ENCODE data around the gene CTU2. TPM values are rescaled to one million over a fixed set of nuclear protein-coding genes. Genes with fewer than 3 reads are reported as not detected.
A peak's percentile ranks its signal among the peaks of the same experiment; 100 is the strongest.

The CTU2 gene
- total and polyA plus RNA-seq, 9 of the 15 experiments (the other 6 are each of a cell fraction or from before 2014, with no cell fraction given), result 1.3 to 105 (median 23.2) TPM

DNA sequence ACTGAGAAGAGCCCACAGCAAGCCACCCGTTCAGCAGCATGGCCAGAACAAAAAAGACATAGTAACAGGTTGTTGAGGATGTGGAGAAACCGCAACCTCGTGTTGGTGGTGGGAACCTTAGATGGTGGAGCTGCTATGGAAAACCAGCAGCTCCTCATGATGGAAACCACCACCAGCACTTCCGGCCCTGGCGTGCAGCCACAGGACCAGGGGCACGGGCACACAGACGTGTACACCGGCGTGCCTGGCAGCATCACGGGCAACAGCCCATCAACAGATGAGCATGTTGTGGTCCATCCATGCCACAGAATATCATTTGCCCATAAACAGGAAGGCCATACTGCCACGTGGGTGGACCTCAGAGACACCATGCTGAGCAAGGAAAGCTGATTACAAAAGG is 11.9 kb downstream of the CTU2 start:
- no peak overlapping the region for H3K4me3 ChIP-seq
- intact Hi-C loops (cut with micrococcal nuclease) (no loop called here), in situ Hi-C loops (cut with MboI) (no loop called here)
- ATAC-seq (no peak), DNase-seq (ENCODE audit: extremely low read depth in 1 of 4, low spot score in 3 of 4) (no peak), FAIRE-seq (peak; percentile 57)
- peaks cover 0 to 62% of the 10 kb centered on the region in 2 experiments; a peak in 1 of 5 replicates for H3K4me1 ChIP-seq (replicated peaks in 1 of 2; ENCODE audit: control insufficient read depth in 2 of 2, insufficient read depth in 2 of 2, low read length in 2 of 2)
- H3K27me3 ChIP-seq (ENCODE audit: control insufficient read depth in 2 of 2, insufficient read depth in 2 of 2, low read length in 2 of 2), result no peaks in the 10 kb centered on the region; a peak in 1 of 5 replicates
- H3K9me3 ChIP-seq (replicated peaks; ENCODE audit: control insufficient read depth, insufficient read depth, low read depth, low read length), result 0 out of 2 replicates have a peak, but pooled peaks cover 2% of the 10 kb centered on the region
- CTCF ChIA-PET (ENCODE audit: low intra/inter-chr PET ratio), result no interaction called here
- no peaks in the 10 kb centered on the region; the same call in 2 of the 3 replicates for H3K79me2 ChIP-seq (ENCODE audit: control insufficient read depth, insufficient read depth, low read length)
- peaks cover 3% of the 10 kb centered on the region for H3K9me1 ChIP-seq (ENCODE audit: control insufficient read depth, insufficient read depth, low read length)
- no peak overlapping the region for H2AFZ ChIP-seq (ENCODE audit: low read depth, low read length)
- 89% methylated on average over 11 of the region's 11 CpGs for WGBS (ENCODE audit: insufficient coverage, low coverage, missing lambda C conversion rate)
- H3K36me3 ChIP-seq (ENCODE audit: control insufficient read depth, insufficient read depth, low read length), result peaks cover 100% of the 10 kb centered on the region
- POLR2A ChIA-PET, result interaction anchor here (1.3 kb wide), 1 partner anchor 19 kb away, joined by 3 read pairs; no protein-coding TSS in a partner anchor
- H3K9ac ChIP-seq (ENCODE audit: insufficient read depth in 1 of 2, low read depth in 2 of 2, low read length in 2 of 2), result no peak overlapping the region
- peaks cover 6% of the 10 kb centered on the region; the same call in 1 of the 2 replicates for H4K20me1 ChIP-seq (replicated peaks; ENCODE audit: control insufficient read depth, insufficient read depth, low read length)
- BruUV-seq (replicated peaks), result no TSS peak
- no peak overlapping the region for H3K4me2 ChIP-seq (ENCODE audit: insufficient read depth, low read length)
- no peak overlapping the region for H3K27ac ChIP-seq (ENCODE audit: extremely low read depth, low read depth, low read length)
- TF ChIP-seq HEY1 (CRISPR knock-in tag; IDR thresholded peaks at IDR 0.05; ENCODE audit: borderline replicate concordance) (no peak), POLR2A (conservative IDR thresholded peaks at IDR 0.05) (0 out of 2 replicates have a peak, but pooled peaks have one; percentile 50), JUNB (CRISPR knock-in tag; conservative IDR thresholded peaks at IDR 0.05) (no peak), DIDO1 (tag; IDR thresholded peaks at IDR 0.05; ENCODE audit: low read depth) (no peak), SUPT5H (IDR thresholded peaks at IDR 0.05) (peak; percentile 40; the same call in 1 of the 2 replicates), POLR2AphosphoS2 (IDR thresholded peaks at IDR 0.05; ENCODE audit: low read length) (0 out of 2 replicates have a peak, but pooled peaks have one; percentile 35), NR3C1 (CRISPR knock-in tag; IDR thresholded peaks at IDR 0.05) (no peak), KHSRP (IDR thresholded peaks at IDR 0.05) (no peak), HDAC1 (IDR thresholded peaks at IDR 0.05) (no peak), ZZZ3 (IDR thresholded peaks at IDR 0.05) (no peak), NR2C2 (CRISPR knock-in tag; IDR thresholded peaks at IDR 0.05) (no peak), NR2C2 (tag; IDR thresholded peaks at IDR 0.05) (no peak)
- TF ChIP-seq, protein P1, sequence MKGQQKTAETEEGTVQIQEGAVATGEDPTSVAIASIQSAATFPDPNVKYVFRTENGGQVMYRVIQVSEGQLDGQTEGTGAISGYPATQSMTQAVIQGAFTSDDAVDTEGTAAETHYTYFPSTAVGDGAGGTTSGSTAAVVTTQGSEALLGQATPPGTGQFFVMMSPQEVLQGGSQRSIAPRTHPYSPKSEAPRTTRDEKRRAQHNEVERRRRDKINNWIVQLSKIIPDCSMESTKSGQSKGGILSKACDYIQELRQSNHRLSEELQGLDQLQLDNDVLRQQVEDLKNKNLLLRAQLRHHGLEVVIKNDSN (CRISPR knock-in tag; IDR thresholded peaks at IDR 0.05), result no peak
- TF ChIP-seq, protein P2, sequence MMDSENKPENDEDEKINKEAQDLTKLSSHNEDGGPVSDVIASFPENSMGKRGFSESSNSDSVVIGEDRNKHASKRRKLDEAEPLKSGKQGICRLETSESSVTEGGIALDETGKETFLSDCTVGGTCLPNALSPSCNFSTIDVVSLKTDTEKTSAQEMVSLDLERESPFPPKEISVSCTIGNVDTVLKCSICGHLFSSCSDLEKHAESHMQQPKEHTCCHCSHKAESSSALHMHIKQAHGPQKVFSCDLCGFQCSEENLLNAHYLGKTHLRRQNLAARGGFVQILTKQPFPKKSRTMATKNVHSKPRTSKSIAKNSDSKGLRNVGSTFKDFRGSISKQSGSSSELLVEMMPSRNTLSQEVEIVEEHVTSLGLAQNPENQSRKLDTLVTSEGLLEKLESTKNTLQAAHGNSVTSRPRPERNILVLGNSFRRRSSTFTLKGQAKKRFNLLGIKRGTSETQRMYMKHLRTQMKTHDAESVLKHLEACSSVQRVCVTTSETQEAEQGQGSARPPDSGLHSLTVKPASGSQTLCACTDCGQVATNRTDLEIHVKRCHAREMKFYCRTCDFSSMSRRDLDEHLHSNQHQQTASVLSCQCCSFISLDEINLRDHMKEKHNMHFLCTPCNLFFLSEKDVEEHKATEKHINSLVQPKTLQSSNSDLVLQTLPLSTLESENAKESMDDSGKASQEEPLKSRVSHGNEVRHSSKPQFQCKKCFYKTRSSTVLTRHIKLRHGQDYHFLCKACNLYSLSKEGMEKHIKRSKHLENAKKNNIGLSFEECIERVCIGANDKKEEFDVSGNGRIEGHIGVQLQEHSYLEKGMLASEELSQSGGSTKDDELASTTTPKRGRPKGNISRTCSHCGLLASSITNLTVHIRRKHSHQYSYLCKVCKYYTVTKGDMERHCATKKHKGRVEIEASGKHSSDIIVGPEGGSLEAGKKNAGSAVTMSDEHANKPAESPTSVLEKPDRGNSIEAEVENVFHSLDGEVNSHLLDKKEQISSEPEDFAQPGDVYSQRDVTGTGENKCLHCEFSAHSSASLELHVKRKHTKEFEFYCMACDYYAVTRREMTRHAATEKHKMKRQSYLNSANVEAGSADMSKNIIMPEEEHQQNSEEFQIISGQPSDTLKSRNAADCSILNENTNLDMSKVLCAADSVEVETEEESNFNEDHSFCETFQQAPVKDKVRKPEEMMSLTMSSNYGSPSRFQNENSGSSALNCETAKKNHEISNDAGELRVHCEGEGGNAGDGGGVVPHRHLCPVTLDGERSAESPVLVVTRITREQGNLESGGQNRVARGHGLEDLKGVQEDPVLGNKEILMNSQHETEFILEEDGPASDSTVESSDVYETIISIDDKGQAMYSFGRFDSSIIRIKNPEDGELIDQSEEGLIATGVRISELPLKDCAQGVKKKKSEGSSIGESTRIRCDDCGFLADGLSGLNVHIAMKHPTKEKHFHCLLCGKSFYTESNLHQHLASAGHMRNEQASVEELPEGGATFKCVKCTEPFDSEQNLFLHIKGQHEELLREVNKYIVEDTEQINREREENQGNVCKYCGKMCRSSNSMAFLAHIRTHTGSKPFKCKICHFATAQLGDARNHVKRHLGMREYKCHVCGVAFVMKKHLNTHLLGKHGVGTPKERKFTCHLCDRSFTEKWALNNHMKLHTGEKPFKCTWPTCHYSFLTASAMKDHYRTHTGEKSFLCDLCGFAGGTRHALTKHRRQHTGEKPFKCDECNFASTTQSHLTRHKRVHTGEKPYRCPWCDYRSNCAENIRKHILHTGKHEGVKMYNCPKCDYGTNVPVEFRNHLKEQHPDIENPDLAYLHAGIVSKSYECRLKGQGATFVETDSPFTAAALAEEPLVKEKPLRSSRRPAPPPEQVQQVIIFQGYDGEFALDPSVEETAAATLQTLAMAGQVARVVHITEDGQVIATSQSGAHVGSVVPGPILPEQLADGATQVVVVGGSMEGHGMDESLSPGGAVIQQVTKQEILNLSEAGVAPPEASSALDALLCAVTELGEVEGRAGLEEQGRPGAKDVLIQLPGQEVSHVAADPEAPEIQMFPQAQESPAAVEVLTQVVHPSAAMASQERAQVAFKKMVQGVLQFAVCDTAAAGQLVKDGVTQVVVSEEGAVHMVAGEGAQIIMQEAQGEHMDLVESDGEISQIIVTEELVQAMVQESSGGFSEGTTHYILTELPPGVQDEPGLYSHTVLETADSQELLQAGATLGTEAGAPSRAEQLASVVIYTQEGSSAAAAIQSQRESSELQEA (IDR thresholded peaks at IDR 0.05; ENCODE audit: low read depth), result no peak
